ENCODE measurements around the gene RALA.

DNA sequence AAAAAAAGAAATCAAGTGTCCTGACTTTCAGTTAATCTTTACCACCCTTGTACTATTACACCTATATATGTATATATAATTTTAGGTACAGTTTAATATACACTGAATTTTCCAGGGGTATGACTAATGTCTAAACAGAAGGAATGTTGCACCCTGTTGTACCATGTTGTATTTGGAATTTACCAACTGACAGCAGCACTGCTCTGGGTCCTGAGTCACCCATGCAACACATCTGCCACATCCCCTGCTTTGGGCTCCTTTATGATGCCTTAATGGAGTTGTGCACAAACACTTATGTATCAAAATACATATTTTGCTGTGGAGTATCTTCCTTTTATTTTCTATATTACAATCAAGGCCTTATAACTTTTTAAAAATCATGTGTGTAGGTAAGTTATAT is 36.0 kb upstream of the RALA start:
- TF ChIP-seq, protein P1, sequence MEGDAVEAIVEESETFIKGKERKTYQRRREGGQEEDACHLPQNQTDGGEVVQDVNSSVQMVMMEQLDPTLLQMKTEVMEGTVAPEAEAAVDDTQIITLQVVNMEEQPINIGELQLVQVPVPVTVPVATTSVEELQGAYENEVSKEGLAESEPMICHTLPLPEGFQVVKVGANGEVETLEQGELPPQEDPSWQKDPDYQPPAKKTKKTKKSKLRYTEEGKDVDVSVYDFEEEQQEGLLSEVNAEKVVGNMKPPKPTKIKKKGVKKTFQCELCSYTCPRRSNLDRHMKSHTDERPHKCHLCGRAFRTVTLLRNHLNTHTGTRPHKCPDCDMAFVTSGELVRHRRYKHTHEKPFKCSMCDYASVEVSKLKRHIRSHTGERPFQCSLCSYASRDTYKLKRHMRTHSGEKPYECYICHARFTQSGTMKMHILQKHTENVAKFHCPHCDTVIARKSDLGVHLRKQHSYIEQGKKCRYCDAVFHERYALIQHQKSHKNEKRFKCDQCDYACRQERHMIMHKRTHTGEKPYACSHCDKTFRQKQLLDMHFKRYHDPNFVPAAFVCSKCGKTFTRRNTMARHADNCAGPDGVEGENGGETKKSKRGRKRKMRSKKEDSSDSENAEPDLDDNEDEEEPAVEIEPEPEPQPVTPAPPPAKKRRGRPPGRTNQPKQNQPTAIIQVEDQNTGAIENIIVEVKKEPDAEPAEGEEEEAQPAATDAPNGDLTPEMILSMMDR (IDR thresholded peaks at IDR 0.05; ENCODE audit: low read length), result no peak
- no peak for TF ChIP-seq EZH2 (IDR thresholded peaks at IDR 0.05; ENCODE audit: borderline replicate concordance, low read length)
